ENCODE results near the gene RTP1.
"Not testable (repeated sequence)": the region's sequence is repeated elsewhere in the genome, so short reads cannot be mapped to it uniquely, and the experiment has no call there.

RTP1 gene

GRCh38 chr3:187198490-187198889 is 1.2 kb downstream of the RTP1 start:
- DNase-seq (ENCODE audit: low read depth): no peak

- not testable (repeated sequence) for DNase-seq (ENCODE audit: low read depth)
Measured at GRCh38 chr3:187199463-187200050, 2.3 kb downstream of the RTP1 start.

DNA sequence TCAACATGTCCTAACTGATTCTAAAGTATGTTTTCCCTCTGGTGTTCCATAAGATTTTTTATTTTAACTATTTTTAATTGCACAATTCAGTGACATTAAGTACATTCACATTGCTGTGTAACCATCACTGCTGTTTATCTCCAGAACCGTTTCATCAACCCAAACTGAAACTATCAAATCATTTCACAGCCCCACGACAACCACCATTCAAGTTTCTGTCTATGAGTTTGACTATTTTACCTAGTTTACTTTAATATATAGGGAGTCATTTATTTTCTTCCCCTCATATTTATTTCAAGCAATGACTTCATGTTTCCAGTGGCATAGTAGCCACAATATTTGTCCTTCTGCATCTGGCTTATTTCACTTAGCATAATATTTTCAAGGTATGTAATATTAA is 8.4 kb downstream of the RTP1 start:
- no peak for DNase-seq (ENCODE audit: low read depth)

DNA sequence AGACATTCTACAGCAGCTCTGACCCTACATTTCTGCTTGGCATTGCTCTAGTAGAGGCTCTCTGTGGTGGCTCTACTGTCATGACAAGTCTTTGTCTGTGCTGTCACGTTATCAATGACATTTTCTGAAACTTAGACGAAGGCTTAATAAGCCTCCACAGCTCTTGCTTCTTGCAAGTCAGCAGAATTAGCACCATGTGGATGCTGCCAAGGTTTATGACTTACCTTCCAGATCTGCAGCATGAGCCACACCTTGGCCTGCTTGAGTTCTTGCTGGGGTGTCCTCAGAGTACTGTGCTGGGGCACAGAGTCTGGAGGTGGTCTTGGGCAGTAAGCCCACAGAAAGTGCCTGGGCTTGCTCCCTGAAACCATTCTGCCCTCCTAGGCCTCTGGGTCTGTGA is 9.8 kb downstream of the RTP1 start:
- no peak for DNase-seq (ENCODE audit: low read depth)

- DNase-seq (ENCODE audit: low read depth): no peak
Measured at GRCh38 chr3:187207624-187208023, 10.3 kb downstream of the RTP1 start.

DNA sequence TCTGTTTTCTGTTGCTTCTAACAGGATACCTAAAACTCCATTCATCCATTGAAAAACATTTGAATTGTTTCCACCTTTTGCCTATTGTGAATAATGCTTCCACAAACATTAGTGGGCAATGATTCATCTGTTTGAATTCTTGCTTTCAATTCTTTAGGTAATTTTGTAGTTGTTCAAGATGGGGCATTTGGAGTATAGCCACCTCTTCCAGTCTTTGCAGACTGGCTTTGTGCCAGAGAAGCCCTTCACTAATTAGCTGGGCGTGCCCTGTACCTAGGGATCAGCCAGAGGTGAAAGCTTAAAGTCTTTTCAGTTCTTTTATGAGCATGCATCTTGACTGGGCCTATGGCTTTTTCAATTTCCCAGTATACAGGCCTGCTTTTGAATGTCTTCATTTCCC is 10.9 kb downstream of the RTP1 start:
- DNase-seq (ENCODE audit: low read depth): no peak

DNA sequence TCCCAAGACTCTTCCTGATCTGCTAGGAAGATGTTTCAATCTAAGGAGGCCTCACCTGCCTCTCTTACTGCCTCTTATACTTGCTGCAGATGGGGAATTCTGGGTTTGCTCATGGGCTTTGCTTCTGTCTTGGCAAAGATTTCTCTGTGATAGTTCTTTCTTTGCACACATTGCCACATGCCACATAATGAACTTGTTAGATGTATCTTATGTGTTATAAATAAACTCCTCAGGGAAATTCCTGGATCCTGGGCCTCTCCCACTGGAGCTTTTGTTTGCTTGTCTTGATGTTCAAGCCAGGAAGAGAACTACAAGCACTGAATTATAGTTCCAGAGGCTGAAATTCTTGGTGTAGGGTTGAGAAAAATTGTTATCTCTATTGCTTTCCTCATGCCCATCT is 12.2 kb downstream of the RTP1 start:
- DNase-seq (ENCODE audit: low read depth): no peak

- DNase-seq (ENCODE audit: low read depth): no peak
Measured at GRCh38 chr3:187210091-187210490, 12.8 kb downstream of the RTP1 start.

DNA sequence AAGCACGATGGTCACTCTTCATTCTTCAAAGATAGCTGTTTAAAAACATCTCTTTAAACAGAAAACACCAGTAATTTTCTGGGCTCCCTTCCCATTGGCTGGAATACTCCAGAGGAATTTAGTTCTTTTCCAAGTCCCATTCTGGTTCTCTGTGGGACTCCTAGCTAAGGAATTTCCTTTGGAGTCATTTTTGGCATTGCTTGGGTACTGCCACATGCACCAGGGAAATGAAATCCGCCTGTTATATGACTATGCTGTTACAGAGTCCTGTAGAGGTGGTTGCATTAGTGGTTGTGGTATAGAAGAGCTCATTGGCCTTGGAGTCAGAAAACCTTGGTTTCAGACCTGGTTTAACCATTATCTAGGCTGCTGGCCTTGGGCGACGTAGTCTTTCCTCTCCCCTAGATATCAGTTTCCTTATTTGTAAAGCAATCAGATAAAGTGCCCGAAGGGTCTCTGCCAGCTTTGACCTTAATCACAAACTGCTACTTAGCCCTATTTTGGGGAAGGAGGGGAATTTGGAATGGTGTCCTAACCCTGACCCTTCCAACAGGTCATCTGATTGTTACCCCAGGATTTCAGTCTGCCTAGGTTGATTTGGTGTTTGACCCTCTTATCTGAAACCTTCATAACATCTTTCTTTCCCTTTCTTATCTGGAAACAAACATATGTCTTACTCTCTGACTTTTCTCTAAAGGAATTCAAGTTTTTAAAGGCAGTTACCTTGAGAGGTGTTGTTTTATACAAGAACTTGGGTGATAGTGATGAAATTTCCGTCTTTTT is 13.4 kb downstream of the RTP1 start:
- no peak for DNase-seq (ENCODE audit: low read depth)

- DNase-seq (ENCODE audit: low read depth): no peak
Measured at GRCh38 chr3:187211532-187212195, 14.4 kb downstream of the RTP1 start.

DNA sequence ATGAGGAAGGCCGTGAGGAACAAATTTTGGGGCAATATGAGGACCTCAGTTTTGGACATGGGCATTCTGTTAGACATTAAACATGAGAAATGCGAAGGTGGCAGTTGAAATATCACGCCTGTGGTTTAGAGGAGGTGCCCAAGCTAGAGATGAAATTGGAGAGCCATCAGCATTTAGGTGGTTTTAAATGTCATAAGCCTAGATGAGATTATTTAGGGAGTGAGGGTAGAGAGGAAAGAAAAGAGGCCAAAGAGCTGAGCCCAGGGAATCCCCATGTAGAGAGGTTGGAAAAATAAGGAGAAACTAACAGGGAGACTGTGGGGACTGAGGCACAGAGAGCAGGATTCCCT is 14.9 kb downstream of the RTP1 start:
- no peak for DNase-seq (ENCODE audit: low read depth)

- no peak for DNase-seq (ENCODE audit: low read depth)
Measured at GRCh38 chr3:187212705-187213104, 15.4 kb downstream of the RTP1 start.

DNA sequence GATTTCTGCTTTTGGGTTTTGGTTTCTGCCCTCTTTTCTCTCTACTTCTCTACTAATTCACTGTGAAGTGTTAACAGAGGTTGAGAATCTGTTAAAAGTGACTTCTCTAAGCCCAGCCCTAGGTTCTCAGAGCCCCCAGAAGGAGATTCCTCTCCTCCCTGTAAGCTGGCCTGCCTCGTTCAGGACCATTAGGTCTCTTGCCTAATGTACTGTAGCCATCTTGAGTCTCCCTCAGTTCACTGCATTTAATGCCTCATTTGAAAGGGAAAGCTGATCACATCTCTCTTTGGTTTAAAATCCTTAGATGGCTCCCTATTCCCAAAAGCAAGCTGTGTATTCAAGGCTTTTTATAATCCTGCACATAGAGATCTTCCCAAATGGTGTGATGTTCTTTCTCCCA is 16.3 kb downstream of the RTP1 start:
- no peak for DNase-seq (ENCODE audit: low read depth)

DNA sequence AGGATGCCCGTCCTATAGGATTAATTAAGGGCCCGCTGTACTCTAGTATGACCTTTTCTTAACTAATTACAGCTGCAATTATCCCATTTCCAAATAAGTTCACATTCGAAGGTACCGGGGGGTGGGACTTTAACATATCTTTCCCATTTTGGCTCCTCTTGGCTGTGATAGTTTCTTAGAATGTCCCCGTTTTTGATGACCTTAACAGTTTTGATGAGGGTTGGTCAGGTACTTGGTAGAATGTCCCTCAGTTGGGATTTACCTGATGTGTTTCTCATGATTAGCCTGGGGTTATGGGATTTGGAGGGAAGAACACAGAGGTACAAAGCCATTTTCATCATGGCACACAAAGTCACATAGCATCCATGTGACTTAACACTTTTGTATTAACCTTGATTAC is 18.2 kb downstream of the RTP1 start:
- DNase-seq (ENCODE audit: low read depth): no peak

- no peak for DNase-seq (ENCODE audit: low read depth)
Measured at GRCh38 chr3:187222801-187223200, 25.5 kb downstream of the RTP1 start.

- no peak for DNase-seq (ENCODE audit: low read depth)
Measured at GRCh38 chr3:187223799-187224198, 26.5 kb downstream of the RTP1 start.

DNA sequence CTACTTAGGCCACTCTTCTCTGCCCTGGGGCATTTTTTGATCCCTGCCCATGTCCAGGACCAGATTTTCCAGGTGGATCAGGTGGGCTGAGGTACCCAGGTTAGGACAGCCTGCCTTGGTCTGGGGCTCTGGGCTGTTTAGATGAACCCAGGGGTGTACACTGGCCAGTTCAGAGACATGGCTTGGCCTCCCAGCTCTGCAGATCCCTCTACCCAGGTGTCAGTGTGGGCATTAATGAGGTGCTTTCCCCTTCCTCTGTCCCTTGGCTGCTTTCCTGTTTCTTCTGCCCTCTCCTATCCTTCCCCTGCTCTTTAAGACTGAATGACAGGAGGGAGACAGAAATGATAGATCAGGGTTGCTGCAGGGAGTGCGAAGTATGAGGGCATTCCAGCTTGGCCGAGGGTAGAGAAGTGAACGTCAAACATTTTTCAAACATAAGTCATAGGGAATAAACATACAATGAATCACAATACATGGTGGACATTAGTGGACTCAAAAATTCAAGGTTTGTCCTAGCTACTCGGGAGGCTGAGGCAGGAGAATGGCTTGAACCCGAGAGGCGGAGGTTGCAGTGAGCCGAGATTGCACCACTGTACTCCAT is 30.5 kb downstream of the RTP1 start:
- no peak for DNase-seq (ENCODE audit: low read depth)

DNA sequence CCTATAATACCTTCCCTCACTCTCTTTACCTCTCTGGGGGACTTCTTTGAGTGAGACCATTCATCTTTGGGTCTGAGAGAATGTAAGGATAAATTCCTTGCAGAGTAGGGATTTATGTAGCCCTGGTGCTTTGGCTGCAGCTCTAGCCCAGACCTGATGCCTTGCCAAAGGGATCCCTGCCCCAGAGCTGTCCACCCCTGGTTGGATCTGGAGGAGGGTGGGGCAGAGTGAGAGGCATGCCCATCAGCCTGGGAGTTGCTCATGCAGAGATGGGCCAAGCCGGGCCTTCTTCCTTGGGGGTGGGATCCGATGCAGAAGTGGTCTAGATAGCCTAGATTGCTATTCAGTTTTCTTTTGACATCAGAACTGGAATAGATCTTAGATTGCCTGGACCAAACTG is 31.5 kb downstream of the RTP1 start:
- no peak for DNase-seq (ENCODE audit: low read depth)

DNA sequence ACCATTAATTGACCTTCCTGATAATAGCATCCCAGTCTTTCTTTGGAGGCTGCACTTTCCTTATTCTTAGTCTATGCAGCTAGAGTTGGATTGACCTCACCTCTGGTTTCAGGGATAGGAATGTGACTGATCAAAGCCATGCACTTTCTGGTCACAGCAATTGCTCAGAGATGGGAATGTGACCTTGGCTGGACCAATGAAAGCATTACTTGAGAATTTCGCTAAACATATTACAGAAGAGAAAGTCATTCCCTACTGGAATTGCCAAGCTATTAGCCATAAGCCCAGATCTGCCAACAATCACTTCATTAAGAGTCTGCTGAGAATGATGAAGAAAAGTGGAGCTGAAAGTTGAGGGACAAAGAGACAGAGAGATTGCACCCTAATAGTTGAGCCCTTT is 32.7 kb downstream of the RTP1 start:
- no peak for DNase-seq (ENCODE audit: low read depth)

GRCh38 chr3:187236962-187237361 is 39.7 kb downstream of the RTP1 start:
- no peak for DNase-seq (ENCODE audit: low read depth)

DNA sequence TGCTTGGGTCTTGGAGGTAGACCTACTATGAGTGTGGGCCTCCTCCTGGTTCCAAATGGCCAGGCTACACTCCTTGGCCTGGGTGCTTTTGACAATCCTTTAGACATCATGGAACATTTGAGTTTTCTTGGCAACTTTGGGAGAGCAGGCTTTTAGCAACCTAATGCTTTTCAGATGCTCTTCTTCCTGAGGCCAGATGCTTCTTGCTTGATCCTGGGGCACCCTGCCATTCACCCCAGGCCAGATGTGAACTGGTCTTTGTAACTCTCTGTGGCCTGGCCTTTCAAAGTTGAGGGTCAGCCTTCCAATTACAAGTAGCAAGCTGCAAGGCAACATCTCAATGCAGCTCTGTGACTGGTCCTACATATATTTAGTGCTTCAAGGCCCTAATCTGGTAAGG is 40.5 kb downstream of the RTP1 start:
- DNase-seq (ENCODE audit: low read depth): no peak

DNA sequence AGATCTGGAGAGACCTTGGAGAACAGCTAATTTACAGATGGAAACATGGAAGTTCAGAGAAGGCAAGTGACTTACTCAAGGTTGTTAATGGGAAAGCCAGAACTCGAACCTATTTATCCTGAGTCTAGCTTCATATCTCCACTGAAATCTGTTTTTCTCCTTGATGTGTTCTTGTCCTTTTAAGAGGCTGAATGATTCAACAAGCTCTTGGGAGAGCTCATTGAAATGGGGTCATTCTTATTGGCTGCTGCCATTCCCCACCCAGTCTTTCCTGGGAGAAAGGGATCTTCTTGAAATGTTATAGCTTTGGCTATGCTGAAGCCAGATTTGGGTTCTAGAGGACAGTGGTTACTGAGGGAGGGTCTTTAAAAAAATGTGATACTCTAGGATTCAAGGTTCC is 41.0 kb downstream of the RTP1 start:
- DNase-seq (ENCODE audit: low read depth): no peak

GRCh38 chr3:187238835-187239234 is 41.5 kb downstream of the RTP1 start:
- not testable (repeated sequence) for DNase-seq (ENCODE audit: low read depth)
